SK-N-SH (cell line): ENCODE results near the gene NLGN1.

Experiments
- CTCF ChIP-seq: fragments of 200-600 bp; sonication (generic); IDR thresholded peaks from 2 replicates; pipeline ENCODE4 v1.6.1; 2017; ENCODE audit warnings: antibody characterized with exemption, mild to moderate bottlenecking, moderate library complexity
- TF ChIP-seq, protein P1 (sequence below): IDR thresholded peaks from 2 replicates; pipeline ENCODE4 v1.4.0; 2012; ENCODE audit warnings: low read depth, borderline replicate concordance

DNA sequence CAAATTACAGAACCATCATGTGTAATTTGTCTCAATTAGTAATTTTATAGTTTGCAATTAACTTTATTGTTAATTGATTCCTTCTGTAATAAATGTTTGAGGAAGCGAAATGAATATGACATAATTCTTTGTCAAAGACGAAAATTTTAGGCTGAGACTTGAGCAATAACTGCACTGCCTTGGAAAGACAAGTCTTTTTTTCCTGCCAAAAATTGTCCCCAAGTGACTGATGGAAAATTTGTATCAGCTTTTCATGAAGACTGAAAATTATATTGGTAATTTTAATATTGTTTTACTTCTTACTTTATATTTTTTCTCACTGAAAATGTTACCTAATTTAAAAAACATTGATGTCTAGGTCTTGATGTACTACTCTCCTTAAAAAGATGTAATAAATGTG is 622.6 kb downstream of the NLGN1 start:
- TF ChIP-seq, protein P1, sequence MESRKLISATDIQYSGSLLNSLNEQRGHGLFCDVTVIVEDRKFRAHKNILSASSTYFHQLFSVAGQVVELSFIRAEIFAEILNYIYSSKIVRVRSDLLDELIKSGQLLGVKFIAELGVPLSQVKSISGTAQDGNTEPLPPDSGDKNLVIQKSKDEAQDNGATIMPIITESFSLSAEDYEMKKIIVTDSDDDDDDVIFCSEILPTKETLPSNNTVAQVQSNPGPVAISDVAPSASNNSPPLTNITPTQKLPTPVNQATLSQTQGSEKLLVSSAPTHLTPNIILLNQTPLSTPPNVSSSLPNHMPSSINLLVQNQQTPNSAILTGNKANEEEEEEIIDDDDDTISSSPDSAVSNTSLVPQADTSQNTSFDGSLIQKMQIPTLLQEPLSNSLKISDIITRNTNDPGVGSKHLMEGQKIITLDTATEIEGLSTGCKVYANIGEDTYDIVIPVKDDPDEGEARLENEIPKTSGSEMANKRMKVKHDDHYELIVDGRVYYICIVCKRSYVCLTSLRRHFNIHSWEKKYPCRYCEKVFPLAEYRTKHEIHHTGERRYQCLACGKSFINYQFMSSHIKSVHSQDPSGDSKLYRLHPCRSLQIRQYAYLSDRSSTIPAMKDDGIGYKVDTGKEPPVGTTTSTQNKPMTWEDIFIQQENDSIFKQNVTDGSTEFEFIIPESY: no peak
- TF ChIP-seq CTCF: no peak
